Measurements from ENCODE around the gene PIM2. TPM values are rescaled to one million over a fixed set of nuclear protein-coding genes. Genes with fewer than 3 reads are reported as not detected.

The PIM2 gene
- total and polyA plus RNA-seq, 9 of the 15 experiments (the other 6 are each of a cell fraction or from before 2014, with no cell fraction given) = 67.6 to 191 (median 108) TPM

- TF ChIP-seq EZH2 (IDR thresholded peaks at IDR 0.05; ENCODE audit: borderline replicate concordance, low read depth, low read length) (no peak), ZNF12 (CRISPR knock-in tag; IDR thresholded peaks at IDR 0.05) (no peak), ZNF511 (CRISPR knock-in tag; IDR thresholded peaks at IDR 0.05) (no peak), ZBTB33 (CRISPR knock-in tag; IDR thresholded peaks at IDR 0.05) (no peak)
- TF ChIP-seq, protein P1, sequence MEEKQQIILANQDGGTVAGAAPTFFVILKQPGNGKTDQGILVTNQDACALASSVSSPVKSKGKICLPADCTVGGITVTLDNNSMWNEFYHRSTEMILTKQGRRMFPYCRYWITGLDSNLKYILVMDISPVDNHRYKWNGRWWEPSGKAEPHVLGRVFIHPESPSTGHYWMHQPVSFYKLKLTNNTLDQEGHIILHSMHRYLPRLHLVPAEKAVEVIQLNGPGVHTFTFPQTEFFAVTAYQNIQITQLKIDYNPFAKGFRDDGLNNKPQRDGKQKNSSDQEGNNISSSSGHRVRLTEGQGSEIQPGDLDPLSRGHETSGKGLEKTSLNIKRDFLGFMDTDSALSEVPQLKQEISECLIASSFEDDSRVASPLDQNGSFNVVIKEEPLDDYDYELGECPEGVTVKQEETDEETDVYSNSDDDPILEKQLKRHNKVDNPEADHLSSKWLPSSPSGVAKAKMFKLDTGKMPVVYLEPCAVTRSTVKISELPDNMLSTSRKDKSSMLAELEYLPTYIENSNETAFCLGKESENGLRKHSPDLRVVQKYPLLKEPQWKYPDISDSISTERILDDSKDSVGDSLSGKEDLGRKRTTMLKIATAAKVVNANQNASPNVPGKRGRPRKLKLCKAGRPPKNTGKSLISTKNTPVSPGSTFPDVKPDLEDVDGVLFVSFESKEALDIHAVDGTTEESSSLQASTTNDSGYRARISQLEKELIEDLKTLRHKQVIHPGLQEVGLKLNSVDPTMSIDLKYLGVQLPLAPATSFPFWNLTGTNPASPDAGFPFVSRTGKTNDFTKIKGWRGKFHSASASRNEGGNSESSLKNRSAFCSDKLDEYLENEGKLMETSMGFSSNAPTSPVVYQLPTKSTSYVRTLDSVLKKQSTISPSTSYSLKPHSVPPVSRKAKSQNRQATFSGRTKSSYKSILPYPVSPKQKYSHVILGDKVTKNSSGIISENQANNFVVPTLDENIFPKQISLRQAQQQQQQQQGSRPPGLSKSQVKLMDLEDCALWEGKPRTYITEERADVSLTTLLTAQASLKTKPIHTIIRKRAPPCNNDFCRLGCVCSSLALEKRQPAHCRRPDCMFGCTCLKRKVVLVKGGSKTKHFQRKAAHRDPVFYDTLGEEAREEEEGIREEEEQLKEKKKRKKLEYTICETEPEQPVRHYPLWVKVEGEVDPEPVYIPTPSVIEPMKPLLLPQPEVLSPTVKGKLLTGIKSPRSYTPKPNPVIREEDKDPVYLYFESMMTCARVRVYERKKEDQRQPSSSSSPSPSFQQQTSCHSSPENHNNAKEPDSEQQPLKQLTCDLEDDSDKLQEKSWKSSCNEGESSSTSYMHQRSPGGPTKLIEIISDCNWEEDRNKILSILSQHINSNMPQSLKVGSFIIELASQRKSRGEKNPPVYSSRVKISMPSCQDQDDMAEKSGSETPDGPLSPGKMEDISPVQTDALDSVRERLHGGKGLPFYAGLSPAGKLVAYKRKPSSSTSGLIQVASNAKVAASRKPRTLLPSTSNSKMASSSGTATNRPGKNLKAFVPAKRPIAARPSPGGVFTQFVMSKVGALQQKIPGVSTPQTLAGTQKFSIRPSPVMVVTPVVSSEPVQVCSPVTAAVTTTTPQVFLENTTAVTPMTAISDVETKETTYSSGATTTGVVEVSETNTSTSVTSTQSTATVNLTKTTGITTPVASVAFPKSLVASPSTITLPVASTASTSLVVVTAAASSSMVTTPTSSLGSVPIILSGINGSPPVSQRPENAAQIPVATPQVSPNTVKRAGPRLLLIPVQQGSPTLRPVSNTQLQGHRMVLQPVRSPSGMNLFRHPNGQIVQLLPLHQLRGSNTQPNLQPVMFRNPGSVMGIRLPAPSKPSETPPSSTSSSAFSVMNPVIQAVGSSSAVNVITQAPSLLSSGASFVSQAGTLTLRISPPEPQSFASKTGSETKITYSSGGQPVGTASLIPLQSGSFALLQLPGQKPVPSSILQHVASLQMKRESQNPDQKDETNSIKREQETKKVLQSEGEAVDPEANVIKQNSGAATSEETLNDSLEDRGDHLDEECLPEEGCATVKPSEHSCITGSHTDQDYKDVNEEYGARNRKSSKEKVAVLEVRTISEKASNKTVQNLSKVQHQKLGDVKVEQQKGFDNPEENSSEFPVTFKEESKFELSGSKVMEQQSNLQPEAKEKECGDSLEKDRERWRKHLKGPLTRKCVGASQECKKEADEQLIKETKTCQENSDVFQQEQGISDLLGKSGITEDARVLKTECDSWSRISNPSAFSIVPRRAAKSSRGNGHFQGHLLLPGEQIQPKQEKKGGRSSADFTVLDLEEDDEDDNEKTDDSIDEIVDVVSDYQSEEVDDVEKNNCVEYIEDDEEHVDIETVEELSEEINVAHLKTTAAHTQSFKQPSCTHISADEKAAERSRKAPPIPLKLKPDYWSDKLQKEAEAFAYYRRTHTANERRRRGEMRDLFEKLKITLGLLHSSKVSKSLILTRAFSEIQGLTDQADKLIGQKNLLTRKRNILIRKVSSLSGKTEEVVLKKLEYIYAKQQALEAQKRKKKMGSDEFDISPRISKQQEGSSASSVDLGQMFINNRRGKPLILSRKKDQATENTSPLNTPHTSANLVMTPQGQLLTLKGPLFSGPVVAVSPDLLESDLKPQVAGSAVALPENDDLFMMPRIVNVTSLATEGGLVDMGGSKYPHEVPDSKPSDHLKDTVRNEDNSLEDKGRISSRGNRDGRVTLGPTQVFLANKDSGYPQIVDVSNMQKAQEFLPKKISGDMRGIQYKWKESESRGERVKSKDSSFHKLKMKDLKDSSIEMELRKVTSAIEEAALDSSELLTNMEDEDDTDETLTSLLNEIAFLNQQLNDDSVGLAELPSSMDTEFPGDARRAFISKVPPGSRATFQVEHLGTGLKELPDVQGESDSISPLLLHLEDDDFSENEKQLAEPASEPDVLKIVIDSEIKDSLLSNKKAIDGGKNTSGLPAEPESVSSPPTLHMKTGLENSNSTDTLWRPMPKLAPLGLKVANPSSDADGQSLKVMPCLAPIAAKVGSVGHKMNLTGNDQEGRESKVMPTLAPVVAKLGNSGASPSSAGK (IDR thresholded peaks at IDR 0.05) = no peak
Measured at GRCh38 chrX:48961585-48962091, 42.8 kb upstream of the PIM2 start (continued).

All from K562 (cell line).